Colonic mucosa (tissue), 4 donors: ENCODE results near the gene SGF29. TPM values are rescaled to one million over a fixed set of nuclear protein-coding genes. Genes with fewer than 3 reads are reported as not detected.
A peak's percentile ranks its signal among the peaks of the same experiment; 100 is the strongest.
"Not testable (repeated sequence)": the region's sequence is repeated elsewhere in the genome, so short reads cannot be mapped to it uniquely, and the experiment has no call there.

Source experiments
- DNase-seq: peaks from one replicate; pipeline ENCODE4 v3.0.0-alpha.2; 2020
- H3K27ac ChIP-seq: fragments of 200-600 bp; one replicate; pipeline ENCODE4 v1.8.0; 2021
- H3K27me3 ChIP-seq: fragments of 200-600 bp; one replicate; pipeline ENCODE4 v1.8.0; 2021
- H3K36me3 ChIP-seq: fragments of 200-600 bp; one replicate; pipeline ENCODE4 v1.8.0; 2021
- H3K4me1 ChIP-seq: fragments of 200-600 bp; one replicate; pipeline ENCODE4 v1.8.0; 2021; ENCODE audit warnings: mild to moderate bottlenecking
- H3K4me3 ChIP-seq: fragments of 200-600 bp; one replicate; pipeline ENCODE4 v1.8.0; 2021
- H3K9ac ChIP-seq, 2 donors: one replicate each; pipeline ENCODE4 v1.7.0; 2013; ENCODE audit warnings: control low read depth in 2 of 2, low read depth in 2 of 2, low read length in 2 of 2
- H3K9me3 ChIP-seq: fragments of 200-600 bp; one replicate; pipeline ENCODE4 v1.8.0; 2021
- CTCF ChIP-seq: fragments of 200-600 bp; IDR thresholded peaks from one replicate; pipeline ENCODE4 v1.8.0; 2022; ENCODE audit warnings: antibody characterized with exemption, mild to moderate bottlenecking
- intact Hi-C: fragments of 100-400 bp; cut with DNase I; formaldehyde crosslinking; loops from one replicate; pipeline ENCODE4 v1.14.1; 2022
- total RNA-seq, 2 donors: library from RNA; stranded (reverse); fragmentation: NEBNext Ultra II Directional in 1 of 2; extraction: Animal tissue kit (Norgen Biotek cat#: 25700) in 1 of 2; gene quantifications; one replicate each; pipeline ENCODE4 v1.2.1, GENCODE V29; 2021
- donor health status: healthy.
- donor health status: DM: no; HTN: no; CAD: no.
- donor health status: DM: no; HTN: no; CAD: no.

The SGF29 gene
- total RNA-seq, 2 donors from 2014 or later, result 17.4 to 19.3 TPM

- H3K4me1 ChIP-seq, DNase-seq, H3K9me3 ChIP-seq, H3K36me3 ChIP-seq, intact Hi-C loops, H3K27me3 ChIP-seq: not testable (repeated sequence)
- Histone ChIP-seq H3K4me3 (peak overlapping the region; percentile 27), H3K9ac (peak overlapping the region; percentile 26 to 50), H3K27ac (peak overlapping the region; percentile 54)
These were observed 55.3 kb downstream of the SGF29 start for GRCh38 chr16:28608867-28609596.

GRCh38 chr16:28609631-28610594, 56.2 kb downstream of the SGF29 start, which contains the start of gene SULT1A1:
TSS of gene SULT1A1 (minus strand) at chr16:28610044. CDS start at chr16:28608855, 1,189 bp downstream.
- Histone ChIP-seq H3K4me1 (peaks cover 10% of the 10 kb centered on the region), H3K27me3 (no peaks in the 10 kb centered on the region), H3K36me3 (no peaks in the 10 kb centered on the region), H3K9ac (peak within 1 kb of the TSS; percentile 40 to 50), H3K4me3 (peak within 1 kb of the TSS; percentile 27), H3K27ac (peak within 1 kb of the TSS; percentile 54), H3K9me3 (no peaks in the 10 kb centered on the region)
- DNase-seq, result peak; percentile 86
- no peak for TF ChIP-seq CTCF
- intact Hi-C loops, result no loop called here

DNA sequence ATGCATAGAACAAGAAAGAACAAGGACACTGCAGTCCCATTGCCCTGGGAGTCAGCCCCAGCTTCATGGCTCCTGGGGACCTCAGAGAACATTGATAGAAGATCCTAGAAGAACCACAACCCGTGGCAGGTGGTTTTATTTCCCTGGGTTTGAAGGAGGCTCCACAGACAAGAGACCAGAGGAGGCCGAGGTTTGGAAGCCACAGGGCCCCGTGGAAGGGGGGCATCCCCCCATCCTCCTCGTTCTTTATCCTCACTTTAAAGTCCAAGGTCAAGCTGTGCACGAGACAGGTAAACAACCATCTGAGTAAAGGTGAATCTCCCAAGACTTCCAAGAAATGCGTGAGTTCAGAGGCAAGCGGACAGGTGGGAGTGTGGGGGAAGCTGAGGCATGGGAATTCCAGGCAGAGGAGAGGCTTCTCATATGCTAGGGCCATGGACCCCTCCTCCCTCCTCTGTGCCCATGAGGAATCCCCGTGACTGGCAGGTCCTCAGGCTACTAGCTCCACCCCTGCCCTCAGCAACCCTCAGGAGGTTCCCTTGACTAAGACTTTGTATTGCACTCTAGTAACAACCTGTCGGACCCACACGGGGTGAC, 57.0 kb downstream of the SGF29 start:
- intact Hi-C loops, result no loop called here
- Histone ChIP-seq H3K9ac (peak overlapping the region; percentile 40 to 50), H3K9me3 (no peaks in the 10 kb centered on the region), H3K4me1 (peaks cover 10% of the 10 kb centered on the region), H3K27me3 (no peaks in the 10 kb centered on the region), H3K27ac (peak overlapping the region; percentile 49), H3K4me3 (peak overlapping the region; percentile 1), H3K36me3 (no peaks in the 10 kb centered on the region)
- DNase-seq, result no peak
- no peak for TF ChIP-seq CTCF

DNA sequence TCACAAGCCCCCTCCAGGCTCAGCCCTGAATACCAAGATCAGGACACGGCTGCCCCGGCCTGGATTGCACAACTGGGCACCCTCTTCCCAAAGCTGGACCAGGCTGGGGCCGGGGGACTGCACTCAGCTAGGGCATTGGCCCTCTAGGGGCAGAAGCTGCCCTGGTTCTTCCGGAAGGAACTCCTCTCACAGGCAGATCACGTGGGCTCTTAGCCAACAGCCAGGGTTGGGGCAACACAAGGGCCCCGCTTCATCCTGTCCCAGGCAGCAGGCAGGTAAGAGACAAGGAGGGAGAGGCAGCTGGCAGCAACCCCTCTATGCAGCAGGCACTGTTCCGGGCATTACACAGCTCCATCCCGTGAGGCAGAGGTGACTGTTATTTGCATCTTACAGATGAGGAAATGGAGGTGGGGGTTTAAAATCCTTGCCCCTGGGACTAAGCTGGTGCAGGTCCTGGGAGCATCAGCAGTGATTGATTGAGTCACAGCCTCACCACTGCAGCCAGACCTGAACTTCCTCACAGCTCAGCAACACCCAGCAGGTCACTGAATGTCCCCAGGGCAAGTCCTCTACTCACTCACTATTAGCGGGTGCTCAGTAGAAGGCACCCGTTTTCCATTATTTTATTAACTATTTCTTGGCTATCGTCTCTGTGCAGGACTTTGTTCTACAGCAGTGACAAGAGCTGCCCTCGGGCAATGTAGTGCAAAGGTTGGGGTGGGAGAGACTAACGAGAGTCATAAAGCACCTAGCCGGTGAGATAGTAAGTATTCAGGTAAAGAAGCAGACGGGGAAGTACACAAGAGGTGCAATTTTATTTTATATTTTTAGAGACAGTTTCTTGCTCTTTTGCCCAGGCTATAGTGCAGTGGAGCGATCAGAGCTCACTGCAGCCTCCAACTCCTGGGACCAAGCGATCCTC, 58.9 kb downstream of the SGF29 start:
- H3K36me3 ChIP-seq, H3K9me3 ChIP-seq, H3K27me3 ChIP-seq, H3K9ac ChIP-seq, H3K27ac ChIP-seq, H3K4me3 ChIP-seq, DNase-seq, intact Hi-C loops, H3K4me1 ChIP-seq: not testable (repeated sequence)

- H3K36me3 ChIP-seq, H3K9ac ChIP-seq, H3K27me3 ChIP-seq, DNase-seq, H3K4me1 ChIP-seq, H3K27ac ChIP-seq, H3K4me3 ChIP-seq, H3K9me3 ChIP-seq, intact Hi-C loops: not testable (repeated sequence)
These were observed 60.2 kb downstream of the SGF29 start for GRCh38 chr16:28613912-28614311.

DNA sequence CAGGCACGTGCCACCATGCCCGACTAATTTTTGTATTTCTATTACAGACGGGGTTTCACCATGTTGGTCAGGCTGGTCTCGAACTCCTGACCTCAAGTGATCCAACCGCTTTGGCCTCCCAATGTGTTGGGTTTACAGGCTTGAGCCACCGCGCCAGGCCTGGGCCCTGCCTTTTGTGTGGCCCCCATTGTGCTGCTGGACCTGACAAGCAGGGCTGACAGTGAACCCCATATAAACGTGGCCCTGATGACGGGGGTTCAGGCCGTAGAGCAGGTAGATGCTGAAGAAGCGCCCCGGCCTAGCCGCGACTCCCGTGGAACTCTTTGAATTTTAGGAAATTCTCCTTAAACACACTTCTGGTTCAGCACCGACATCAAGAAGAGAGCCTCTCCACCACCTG, 60.8 kb downstream of the SGF29 start:
- H3K4me1 ChIP-seq, H3K36me3 ChIP-seq, H3K4me3 ChIP-seq, DNase-seq, H3K9ac ChIP-seq, H3K27me3 ChIP-seq, H3K9me3 ChIP-seq, H3K27ac ChIP-seq, intact Hi-C loops: not testable (repeated sequence)
